ENCODE measurements around the gene PTBP3.

Gene PTBP3

GRCh38 chr9:112248722-112249121 is 84.7 kb downstream of the PTBP3 start:
- no peak for TF ChIP-seq CTCF (IDR thresholded peaks at IDR 0.05; ENCODE audit: low read depth, low read length, missing control alignments)
- in situ Hi-C loops (cut with HindIII; ENCODE audit: low pct_ligation_motif_present, low sequenced_read_pairs) = no loop called here
- no peaks in the 10 kb centered on the region for H3K36me3 ChIP-seq (replicated peaks)
- H3K27ac ChIP-seq = peak overlapping the region; percentile 81
- DNase-seq = peak; percentile 15
- no peaks in the 10 kb centered on the region for H3K27me3 ChIP-seq (replicated peaks)
- no peak overlapping the region for H3K4me3 ChIP-seq (ENCODE audit: low read depth, low read length)

- H3K27me3 ChIP-seq (replicated peaks) = no peaks in the 10 kb centered on the region
- no peak for DNase-seq
- in situ Hi-C loops (cut with HindIII; ENCODE audit: low pct_ligation_motif_present, low sequenced_read_pairs) = no loop called here
- TF ChIP-seq CTCF (IDR thresholded peaks at IDR 0.05; ENCODE audit: low read depth, low read length, missing control alignments) = no peak
- H3K36me3 ChIP-seq (replicated peaks) = no peaks in the 10 kb centered on the region
- H3K4me3 ChIP-seq (ENCODE audit: low read depth, low read length) = no peak overlapping the region
- H3K27ac ChIP-seq = no peak overlapping the region
Observed at GRCh38 chr9:112247090-112247489, 86.3 kb downstream of the PTBP3 start.

GRCh38 chr9:112245126-112245525 is 88.3 kb downstream of the PTBP3 start:
- no peaks in the 10 kb centered on the region for H3K27me3 ChIP-seq (replicated peaks)
- H3K36me3 ChIP-seq (replicated peaks) = no peaks in the 10 kb centered on the region
- no peak overlapping the region for H3K27ac ChIP-seq
- DNase-seq = no peak
- no peak overlapping the region for H3K4me3 ChIP-seq (ENCODE audit: low read depth, low read length)
- in situ Hi-C loops (cut with HindIII; ENCODE audit: low pct_ligation_motif_present, low sequenced_read_pairs) = no loop called here
- no peak for TF ChIP-seq CTCF (IDR thresholded peaks at IDR 0.05; ENCODE audit: low read depth, low read length, missing control alignments)

- H3K27me3 ChIP-seq (replicated peaks) = no peaks in the 10 kb centered on the region
- TF ChIP-seq CTCF (IDR thresholded peaks at IDR 0.05; ENCODE audit: low read depth, low read length, missing control alignments) = no peak
- no peaks in the 10 kb centered on the region for H3K36me3 ChIP-seq (replicated peaks)
- no peak overlapping the region for H3K4me3 ChIP-seq (ENCODE audit: low read depth, low read length)
- no peak overlapping the region for H3K27ac ChIP-seq
- in situ Hi-C loops (cut with HindIII; ENCODE audit: low pct_ligation_motif_present, low sequenced_read_pairs) = no loop called here
- DNase-seq = no peak
Observed at GRCh38 chr9:112242147-112242804, 91.1 kb downstream of the PTBP3 start.

GRCh38 chr9:112241491-112241890 is 91.9 kb downstream of the PTBP3 start:
- no peak for TF ChIP-seq CTCF (IDR thresholded peaks at IDR 0.05; ENCODE audit: low read depth, low read length, missing control alignments)
- H3K27ac ChIP-seq = no peak overlapping the region
- peak; percentile 16 for DNase-seq
- no peaks in the 10 kb centered on the region for H3K27me3 ChIP-seq (replicated peaks)
- in situ Hi-C loops (cut with HindIII; ENCODE audit: low pct_ligation_motif_present, low sequenced_read_pairs) = no loop called here
- H3K36me3 ChIP-seq (replicated peaks) = no peaks in the 10 kb centered on the region
- H3K4me3 ChIP-seq (ENCODE audit: low read depth, low read length) = no peak overlapping the region

- Histone ChIP-seq H3K27me3 (replicated peaks) (no peaks in the 10 kb centered on the region), H3K36me3 (replicated peaks) (no peaks in the 10 kb centered on the region), H3K27ac (no peak overlapping the region), H3K4me3 (ENCODE audit: low read depth, low read length) (no peak overlapping the region)
- no peak for TF ChIP-seq CTCF (IDR thresholded peaks at IDR 0.05; ENCODE audit: low read depth, low read length, missing control alignments)
- DNase-seq = no peak
- in situ Hi-C loops (cut with HindIII; ENCODE audit: low pct_ligation_motif_present, low sequenced_read_pairs) = no loop called here
Observed at GRCh38 chr9:112239708-112240107, 93.7 kb downstream of the PTBP3 start.
